OCI-LY3 (cell line): ENCODE results near the gene MRPL58.
A peak's percentile ranks its signal among the peaks of the same experiment; 100 is the strongest.

Experiments used
- H2AFZ ChIP-seq: fragments of 200-600, 300-600 bp; shearing (Covaris generic); 2 replicates; pipeline ENCODE4 v1.6.0; 2014; ENCODE audit warnings: antibody characterized with exemption, low read depth, low read length
- H3K27ac ChIP-seq: fragments of 200-600, 300-600 bp; sonication (generic); 2 replicates; pipeline ENCODE4 v1.5.1; 2014; ENCODE audit warnings: mild to moderate bottlenecking, low read length, moderate library complexity, mixed read lengths
- H3K27me3 ChIP-seq: fragments of 200-600, 300-600 bp; sonication (generic); 2 replicates; pipeline ENCODE4 v1.6.1; 2014; ENCODE audit warnings: low read depth, low read length, mixed read lengths
- H3K36me3 ChIP-seq: fragments of 200-600, 300-600 bp; sonication (generic); replicated peaks from 2 replicates; pipeline ENCODE3; 2014; ENCODE audit warnings: low read depth, low read length, mixed read lengths
- H3K4me1 ChIP-seq: fragments of 300-600, 200-600 bp; sonication (generic); 2 replicates; pipeline ENCODE4 v1.6.1; 2014; ENCODE audit warnings: low read length, mixed read lengths
- H3K4me2 ChIP-seq: fragments of 200-600, 300-600 bp; sonication (generic); 2 replicates; pipeline ENCODE4 v1.6.1; 2014; ENCODE audit warnings: low read length, mixed read lengths
- H3K4me3 ChIP-seq: fragments of 300-600, 200-600 bp; sonication (generic); 2 replicates; pipeline ENCODE4 v1.5.1; 2014; ENCODE audit warnings: antibody characterized with exemption, mild to moderate bottlenecking, low read length, moderate library complexity
- H3K79me2 ChIP-seq: fragments of 300-600, 200-600 bp; shearing (Covaris generic); 2 replicates; pipeline ENCODE4 v1.6.1; 2014; ENCODE audit warnings: mild to moderate bottlenecking, low read length, mixed read lengths
- H3K9ac ChIP-seq: fragments of 300-600, 200-600 bp; shearing (Covaris generic); 2 replicates; pipeline ENCODE4 v1.6.0; 2014; ENCODE audit warnings: mild to moderate bottlenecking, low read length, moderate library complexity
- H3K9me3 ChIP-seq: fragments of 200-600, 300-600 bp; shearing (Covaris generic); 2 replicates; pipeline ENCODE4 v1.6.1; 2014; ENCODE audit warnings: low read length, mixed read lengths; ENCODE audit not compliant: insufficient read depth
- H4K20me1 ChIP-seq: fragments of 200-600, 300-600 bp; sonication (generic); 2 replicates; pipeline ENCODE4 v1.6.1; 2016; ENCODE audit warnings: low read length, mixed read lengths; ENCODE audit not compliant: insufficient read depth
- EZH2phosphoT487 ChIP-seq: fragments of 200-600 bp; shearing (Covaris generic); IDR thresholded peaks from 2 replicates; pipeline ENCODE4 v1.6.1; 2018; ENCODE audit warnings: antibody characterized with exemption, mixed run types, low read depth
- TF ChIP-seq, protein P1 (sequence below): fragments of 200-600, 300-600 bp; sonication (generic); IDR thresholded peaks from 2 replicates; pipeline ENCODE4 v1.5.1; 2014; ENCODE audit warnings: antibody characterized with exemption, low read length, low read depth

MRPL58 gene

DNA sequence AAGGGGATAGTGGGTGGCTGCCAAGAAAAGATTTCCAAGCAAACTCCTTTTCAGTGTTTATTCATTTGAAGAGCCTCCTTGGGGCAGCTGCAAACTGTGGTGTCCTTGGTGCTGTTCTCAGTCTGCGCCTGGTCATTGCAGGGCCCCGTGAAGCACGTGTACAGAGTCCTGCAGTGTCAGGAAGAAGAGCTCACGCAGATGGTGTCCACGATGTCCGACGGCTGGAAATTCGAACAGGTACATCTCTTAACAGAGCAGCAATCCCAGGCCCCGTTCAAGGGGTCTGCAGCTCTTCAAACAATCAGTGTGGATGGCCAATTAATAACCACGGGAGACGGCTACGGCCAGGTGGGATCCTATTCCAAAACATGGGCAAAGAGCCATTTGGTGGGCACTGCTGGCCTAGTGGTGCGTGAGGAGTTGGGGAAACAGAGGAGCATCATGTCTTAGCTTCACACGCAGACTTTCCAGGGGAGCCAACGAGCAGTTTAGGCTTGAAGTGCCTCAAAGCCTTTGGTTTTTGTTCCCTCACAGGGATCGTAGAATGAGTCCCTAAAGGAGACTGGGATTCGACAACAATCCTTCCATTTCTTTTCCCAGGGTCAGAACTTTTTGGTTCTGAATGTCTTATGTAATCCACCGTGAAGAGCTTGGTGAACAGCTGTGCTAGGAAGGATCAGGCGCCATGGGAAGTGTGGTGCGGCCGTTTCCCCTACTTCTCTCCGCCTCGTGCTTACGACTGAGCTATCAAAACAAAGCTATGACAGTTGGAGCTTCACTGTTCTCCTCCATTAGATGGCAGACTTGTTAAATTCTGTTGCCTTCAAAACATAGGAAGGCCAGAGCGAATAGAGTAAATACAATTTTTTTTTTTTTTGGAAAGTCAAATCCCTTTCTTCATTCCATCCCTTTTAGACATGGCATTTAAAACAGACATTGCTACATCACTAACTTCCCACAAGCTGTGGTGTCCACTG, 47.2 kb downstream of the MRPL58 start:
- H3K36me3 ChIP-seq, result peaks cover 10% of the 10 kb centered on the region
- H3K27ac ChIP-seq, result no peak overlapping the region
- no peaks in the 10 kb centered on the region for H3K4me1 ChIP-seq
- TF ChIP-seq, protein P1, sequence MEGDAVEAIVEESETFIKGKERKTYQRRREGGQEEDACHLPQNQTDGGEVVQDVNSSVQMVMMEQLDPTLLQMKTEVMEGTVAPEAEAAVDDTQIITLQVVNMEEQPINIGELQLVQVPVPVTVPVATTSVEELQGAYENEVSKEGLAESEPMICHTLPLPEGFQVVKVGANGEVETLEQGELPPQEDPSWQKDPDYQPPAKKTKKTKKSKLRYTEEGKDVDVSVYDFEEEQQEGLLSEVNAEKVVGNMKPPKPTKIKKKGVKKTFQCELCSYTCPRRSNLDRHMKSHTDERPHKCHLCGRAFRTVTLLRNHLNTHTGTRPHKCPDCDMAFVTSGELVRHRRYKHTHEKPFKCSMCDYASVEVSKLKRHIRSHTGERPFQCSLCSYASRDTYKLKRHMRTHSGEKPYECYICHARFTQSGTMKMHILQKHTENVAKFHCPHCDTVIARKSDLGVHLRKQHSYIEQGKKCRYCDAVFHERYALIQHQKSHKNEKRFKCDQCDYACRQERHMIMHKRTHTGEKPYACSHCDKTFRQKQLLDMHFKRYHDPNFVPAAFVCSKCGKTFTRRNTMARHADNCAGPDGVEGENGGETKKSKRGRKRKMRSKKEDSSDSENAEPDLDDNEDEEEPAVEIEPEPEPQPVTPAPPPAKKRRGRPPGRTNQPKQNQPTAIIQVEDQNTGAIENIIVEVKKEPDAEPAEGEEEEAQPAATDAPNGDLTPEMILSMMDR, result peak; percentile 37
- TF ChIP-seq EZH2phosphoT487, result no peak
- H2AFZ ChIP-seq, result no peak overlapping the region
- H3K4me2 ChIP-seq, result no peak overlapping the region
- no peaks in the 10 kb centered on the region for H3K79me2 ChIP-seq
- H3K4me3 ChIP-seq, result no peak overlapping the region
- no peaks in the 10 kb centered on the region for H4K20me1 ChIP-seq
- no peaks in the 10 kb centered on the region for H3K27me3 ChIP-seq
- no peak overlapping the region for H3K9ac ChIP-seq
- H3K9me3 ChIP-seq, result no peaks in the 10 kb centered on the region

DNA sequence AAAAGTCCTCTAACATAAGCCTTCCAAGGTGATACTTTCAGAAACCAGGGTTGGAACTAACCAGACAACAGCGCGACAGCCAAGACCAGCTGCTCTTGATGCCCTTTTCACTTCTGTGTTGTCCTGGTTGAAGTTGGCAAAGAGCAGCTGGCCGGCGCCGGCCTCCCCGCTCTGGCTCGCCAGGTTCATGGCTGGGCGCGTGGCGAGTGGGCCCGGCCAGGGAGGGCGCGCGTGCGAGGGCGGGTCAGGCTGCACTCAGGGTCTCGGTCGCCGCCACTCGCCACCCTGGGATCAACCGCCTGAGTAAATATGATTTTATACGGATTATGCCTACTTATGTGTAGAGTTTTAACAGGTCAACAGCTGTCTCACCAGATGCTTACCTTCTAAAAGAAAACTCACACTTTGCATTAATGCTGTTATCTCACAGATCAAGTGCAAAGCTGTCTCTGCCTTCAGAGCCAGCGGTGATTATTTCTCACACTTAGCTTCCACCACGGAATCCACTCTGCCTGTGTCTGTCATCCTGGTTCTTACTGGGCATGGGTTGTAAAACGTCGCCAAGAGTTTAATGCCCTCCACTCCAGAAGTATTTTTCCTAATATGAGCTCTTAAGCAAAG, 48.1 kb downstream of the MRPL58 start:
- H3K4me2 ChIP-seq, result no peak overlapping the region
- H3K9ac ChIP-seq, result no peak overlapping the region
- H3K36me3 ChIP-seq, result peaks cover 10% of the 10 kb centered on the region
- no peaks in the 10 kb centered on the region for H4K20me1 ChIP-seq
- H3K27me3 ChIP-seq, result no peaks in the 10 kb centered on the region
- H3K4me1 ChIP-seq, result no peaks in the 10 kb centered on the region
- H3K79me2 ChIP-seq, result no peaks in the 10 kb centered on the region
- no peak overlapping the region for H3K4me3 ChIP-seq
- no peak overlapping the region for H2AFZ ChIP-seq
- no peak for TF ChIP-seq EZH2phosphoT487
- TF ChIP-seq, protein P1, result no peak
- no peak overlapping the region for H3K27ac ChIP-seq
- H3K9me3 ChIP-seq, result no peaks in the 10 kb centered on the region

DNA sequence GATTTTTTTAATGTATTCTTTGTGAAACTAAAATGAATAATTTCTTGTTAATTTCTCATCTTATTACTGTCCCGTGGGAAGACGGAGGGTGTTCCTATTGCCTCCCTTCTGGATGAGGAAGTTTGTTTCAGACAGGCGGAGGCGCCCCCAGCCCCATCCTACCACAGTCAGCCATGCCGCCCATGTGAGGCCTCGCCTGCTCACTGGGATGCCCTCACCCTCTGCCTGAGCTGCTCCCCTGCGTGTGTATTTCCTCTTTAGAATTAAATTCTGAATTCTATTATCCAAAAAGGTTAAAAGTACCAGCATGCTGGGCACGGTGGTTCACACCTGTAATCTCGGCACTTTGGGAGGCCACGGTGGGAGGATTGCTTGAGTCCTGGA, 48.6 kb downstream of the MRPL58 start:
- no peak overlapping the region for H3K4me3 ChIP-seq
- peaks cover 10% of the 10 kb centered on the region for H3K36me3 ChIP-seq
- no peaks in the 10 kb centered on the region for H3K4me1 ChIP-seq
- TF ChIP-seq, protein P1, result no peak
- TF ChIP-seq EZH2phosphoT487, result no peak
- H3K27me3 ChIP-seq, result no peaks in the 10 kb centered on the region
- H3K79me2 ChIP-seq, result no peaks in the 10 kb centered on the region
- H3K27ac ChIP-seq, result no peak overlapping the region
- H3K9me3 ChIP-seq, result no peaks in the 10 kb centered on the region
- no peaks in the 10 kb centered on the region for H4K20me1 ChIP-seq
- no peak overlapping the region for H3K9ac ChIP-seq
- H3K4me2 ChIP-seq, result no peak overlapping the region
- no peak overlapping the region for H2AFZ ChIP-seq

DNA sequence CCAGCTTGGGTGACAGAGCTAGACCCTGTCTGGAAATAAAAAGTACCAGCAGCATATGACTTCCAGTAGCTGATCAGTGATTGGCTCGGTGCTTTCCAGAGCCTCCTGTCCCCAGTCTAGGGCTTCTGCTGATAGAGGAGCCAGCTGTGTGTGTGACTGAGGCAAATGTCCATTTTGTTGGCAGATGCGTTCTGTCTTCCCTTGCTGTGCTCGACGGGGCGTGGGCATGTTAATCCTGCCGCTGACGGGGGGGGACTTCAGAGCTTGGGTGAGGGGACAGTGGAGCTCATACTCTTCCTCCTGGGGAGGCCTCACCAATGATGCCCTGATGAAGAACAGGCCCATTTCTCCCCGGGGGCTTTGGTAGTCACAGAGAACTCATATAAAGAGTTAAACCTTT, 49.1 kb downstream of the MRPL58 start:
- H3K79me2 ChIP-seq, result no peaks in the 10 kb centered on the region
- no peak overlapping the region for H2AFZ ChIP-seq
- no peaks in the 10 kb centered on the region for H3K27me3 ChIP-seq
- H4K20me1 ChIP-seq, result no peaks in the 10 kb centered on the region
- H3K4me3 ChIP-seq, result no peak overlapping the region
- no peak overlapping the region for H3K27ac ChIP-seq
- H3K9me3 ChIP-seq, result no peaks in the 10 kb centered on the region
- no peak overlapping the region for H3K9ac ChIP-seq
- TF ChIP-seq, protein P1, result no peak
- TF ChIP-seq EZH2phosphoT487, result no peak
- H3K4me1 ChIP-seq, result no peaks in the 10 kb centered on the region
- no peak overlapping the region for H3K4me2 ChIP-seq
- peaks cover 10% of the 10 kb centered on the region for H3K36me3 ChIP-seq
